NCI-H2227 treated with DMSO at 0.1 percent for 48 hours (cell line): Measurements from ENCODE around the gene BRAT1.
"Not testable (repeated sequence)": the region's sequence is repeated elsewhere in the genome, so short reads cannot be mapped to it uniquely, and the experiment has no call there.

Source experiments
- DNase-seq: peaks from one replicate; lab custom pipeline; 2025; lab: John Stamatoyannopoulos, UW

Gene BRAT1

DNA sequence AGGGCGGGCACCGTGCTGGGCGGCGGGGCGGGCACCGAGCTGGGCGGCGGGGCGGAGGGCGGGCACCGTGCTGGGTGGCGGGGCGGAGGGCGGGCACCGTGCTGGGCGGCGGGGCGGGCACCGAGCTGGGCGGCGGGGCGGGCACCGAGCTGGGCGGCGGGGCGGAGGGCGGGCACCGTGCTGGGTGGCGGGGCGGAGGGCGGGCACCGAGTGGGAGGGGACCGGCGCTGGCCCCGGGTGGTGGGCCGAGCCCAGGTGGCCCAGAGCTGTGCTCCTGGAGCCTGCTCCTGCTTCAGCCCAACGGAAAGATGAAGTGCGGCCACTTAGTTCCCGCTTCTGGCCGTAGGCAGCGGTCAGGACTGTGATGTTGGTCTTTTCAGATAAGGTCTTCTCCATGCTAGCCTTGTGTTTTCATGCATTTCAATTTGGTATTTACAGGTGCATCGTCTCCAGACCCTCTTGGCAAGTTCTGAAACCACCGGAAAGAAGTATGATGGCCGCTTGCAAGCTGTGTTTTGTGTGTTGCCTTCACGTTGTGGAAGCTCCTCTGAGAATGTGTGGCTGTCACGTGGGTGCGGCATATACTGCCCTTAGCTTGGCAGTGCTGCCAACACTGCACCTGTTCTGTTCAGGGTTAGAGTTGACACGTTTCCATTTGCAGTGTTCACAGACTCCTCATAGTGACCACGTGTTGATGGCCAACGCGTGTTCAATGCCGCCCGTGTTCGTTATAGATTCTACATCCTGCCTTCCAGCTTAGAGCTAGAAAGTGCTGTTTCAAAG, 28.7 kb upstream of the BRAT1 start:
- no peak for DNase-seq

DNA sequence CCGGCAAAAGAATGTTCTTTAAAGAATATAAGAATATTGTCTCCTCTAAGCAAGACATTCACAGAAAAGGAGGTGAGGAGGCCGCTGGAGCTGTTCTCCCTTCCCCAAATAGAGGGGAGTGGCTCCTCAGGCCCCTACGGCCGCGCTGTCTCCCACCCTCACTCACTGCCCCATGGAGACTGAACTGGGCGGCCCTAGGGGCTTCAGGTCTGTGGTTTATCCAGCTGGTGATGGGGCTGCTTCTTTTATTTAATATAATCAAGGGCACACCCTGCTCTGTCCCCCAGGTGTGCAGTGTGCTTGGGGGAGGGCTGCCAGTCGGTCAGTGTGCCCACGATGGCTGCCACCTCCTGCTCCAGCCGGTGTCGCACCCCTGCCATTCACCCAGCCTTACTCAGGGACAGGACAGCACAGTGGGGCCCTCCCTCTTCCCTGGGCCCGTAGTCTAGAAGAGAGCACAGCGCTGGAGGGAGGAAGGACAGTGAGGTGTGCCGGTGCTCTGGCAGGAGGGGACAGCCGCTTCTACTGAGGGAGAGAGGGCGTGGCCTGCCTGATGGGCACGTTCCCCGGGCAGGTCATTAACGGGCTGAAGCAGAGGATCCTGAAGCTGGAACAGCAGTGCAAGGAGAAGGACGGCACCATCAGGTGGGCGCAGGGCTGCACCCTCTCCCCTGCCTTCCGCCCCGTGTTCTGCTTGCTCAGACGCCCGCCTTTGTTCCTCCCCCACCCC, 26.8 kb upstream of the BRAT1 start:
- no peak for DNase-seq

DNA sequence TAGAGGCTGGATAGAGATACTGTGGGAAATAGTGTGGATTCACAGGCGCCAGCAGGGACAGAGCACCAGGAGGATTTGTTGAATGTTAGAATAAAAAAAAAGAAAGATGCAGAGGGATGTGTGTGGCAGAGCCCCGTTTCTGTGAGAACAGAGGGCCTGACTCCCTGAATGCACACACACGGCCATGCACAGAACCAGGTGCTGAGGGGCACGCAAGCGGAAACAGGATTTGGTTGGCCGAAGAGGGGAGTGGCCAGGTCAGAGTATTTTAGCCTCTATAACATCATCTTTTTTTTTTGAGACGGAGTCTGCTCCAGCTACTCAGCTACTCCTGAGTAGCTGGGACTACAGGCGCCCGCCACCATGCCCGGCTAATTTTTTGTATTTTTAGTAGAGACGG, 25.3 kb upstream of the BRAT1 start:
- no peak for DNase-seq

DNA sequence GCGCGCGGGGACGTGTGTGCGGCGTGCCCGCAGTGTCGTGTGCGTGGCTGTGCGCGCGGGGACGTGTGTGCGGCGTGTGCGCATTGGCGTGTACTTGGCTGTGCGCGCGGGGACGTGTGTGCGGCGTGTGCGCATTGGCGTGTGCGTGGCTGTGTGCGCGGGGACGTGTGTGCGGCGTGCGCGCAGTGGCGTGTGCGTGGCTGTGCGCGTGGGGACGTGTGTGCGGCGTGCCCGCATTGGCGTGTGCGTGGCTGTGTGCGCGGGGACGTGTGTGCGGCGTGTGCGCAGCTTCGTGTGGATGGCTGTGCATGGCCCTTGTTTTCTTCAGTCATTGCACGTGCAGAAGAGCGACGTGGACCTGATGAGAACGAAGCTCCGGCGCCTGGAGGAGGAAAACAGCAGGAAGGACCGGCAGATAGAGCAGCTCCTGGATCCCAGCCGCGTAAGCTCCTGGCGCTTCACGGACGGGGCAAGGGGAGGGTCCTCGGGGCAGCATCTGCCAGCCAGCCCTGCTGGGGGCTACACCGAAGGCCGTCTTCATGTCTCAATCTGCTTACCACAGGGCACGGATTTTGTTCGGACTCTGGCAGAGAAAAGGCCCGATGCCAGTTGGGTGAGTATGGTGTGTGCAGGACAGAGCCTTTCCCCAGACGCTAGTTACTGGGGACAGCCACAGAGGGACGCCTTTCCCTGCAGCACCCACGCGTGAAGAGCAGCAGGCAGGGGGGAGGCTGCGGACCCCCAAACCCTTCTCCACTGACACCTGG, 22.8 kb upstream of the BRAT1 start:
- no peak for DNase-seq

DNA sequence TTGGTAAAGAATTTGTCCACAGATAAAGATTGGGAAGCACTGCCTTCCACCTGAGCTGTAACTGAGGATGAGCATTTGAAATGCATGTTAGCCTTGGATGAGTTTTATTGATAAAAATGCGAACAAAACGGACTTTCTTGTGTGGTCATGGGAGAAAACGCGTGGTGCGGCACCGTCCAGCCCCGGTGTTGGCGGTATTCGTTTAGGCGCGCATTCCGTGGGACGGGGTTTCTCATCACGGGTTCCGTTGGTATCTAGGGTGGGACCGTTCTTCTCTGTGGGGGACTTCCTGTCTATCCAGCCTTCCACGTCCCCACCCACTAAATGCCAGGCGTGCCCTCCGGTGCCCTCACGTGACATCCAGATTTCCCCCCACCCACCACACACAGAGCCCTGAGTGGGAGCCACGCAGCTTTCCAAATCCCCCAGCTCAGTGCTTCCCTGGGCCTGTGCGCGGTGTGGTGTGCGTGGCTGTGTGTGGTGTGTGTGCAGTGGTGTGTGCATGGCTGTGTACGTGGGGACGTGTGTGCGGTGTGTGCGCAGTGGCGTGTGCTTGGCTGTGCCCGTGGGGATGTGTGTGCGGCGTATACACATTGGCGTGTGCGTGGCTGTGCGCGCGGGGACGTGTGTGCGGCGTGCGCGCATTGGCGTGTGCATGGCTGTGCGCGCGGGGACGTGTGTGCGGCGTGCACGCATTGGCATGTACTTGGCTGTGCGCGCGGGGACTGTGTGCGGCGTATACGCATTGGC, 21.6 kb upstream of the BRAT1 start:
- no peak for DNase-seq

DNA sequence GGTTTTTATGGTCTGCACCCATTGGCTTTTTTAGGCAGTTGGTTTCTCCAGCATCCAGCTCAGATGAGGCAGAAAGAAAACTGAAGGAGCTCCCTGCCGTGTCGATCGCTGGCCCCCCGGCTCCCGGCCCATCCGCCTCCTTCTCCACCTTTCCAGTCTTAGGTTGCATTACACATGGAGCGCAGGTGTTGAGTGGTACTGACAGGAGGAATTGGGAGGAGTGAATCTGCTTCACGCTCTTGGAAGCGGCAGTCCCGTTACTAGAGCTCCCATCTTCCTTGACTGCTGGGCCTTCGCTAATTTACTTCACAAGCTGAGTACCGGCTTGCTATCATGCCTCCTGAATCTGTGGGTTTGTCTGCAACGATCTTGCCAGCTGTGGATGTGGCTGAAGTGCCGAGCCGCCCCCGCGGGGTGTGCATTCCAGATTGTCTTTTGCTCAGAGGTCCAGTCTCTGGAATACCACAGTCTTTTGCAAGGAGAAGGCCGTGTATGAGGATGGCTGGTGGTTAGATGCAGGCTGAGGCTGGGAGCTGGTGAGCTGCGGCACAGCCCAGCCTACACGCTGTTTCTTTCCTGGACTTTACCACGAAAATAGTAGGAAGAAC, 20.5 kb upstream of the BRAT1 start:
- DNase-seq = no peak

DNA sequence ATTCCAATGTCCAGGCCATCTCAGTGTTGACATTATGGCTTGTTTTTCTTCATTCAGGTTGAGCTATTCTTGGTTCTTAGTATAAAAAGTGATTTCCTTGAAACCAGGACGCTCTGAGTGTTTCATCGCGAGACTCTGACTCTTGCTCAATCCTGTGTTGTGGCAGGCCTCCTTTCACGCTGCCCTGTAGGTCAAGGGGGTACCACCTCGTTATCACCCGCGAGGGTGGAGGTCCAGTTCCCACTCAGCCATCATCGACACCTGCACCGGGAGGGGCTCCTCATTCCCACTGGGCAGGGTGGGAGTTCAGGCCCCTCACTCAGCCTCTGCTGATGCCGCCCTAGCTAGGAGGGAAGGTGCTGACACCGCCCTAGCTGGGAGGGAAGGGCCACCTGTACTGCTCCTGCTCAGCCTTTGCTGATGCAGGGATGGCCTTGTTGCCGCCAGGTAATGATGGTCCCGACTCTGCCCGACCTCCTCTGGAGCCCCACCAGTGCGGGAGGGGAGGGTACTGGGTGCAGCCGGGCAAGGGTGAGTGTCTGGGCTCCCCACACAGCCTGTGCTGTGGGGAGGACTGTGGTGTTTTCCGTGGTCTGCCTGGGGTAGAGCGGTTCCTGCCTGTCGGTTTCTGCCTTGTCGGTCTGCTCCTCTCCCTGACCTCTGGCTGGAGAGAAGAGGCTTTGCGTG, 19.9 kb upstream of the BRAT1 start:
- DNase-seq = no peak

DNA sequence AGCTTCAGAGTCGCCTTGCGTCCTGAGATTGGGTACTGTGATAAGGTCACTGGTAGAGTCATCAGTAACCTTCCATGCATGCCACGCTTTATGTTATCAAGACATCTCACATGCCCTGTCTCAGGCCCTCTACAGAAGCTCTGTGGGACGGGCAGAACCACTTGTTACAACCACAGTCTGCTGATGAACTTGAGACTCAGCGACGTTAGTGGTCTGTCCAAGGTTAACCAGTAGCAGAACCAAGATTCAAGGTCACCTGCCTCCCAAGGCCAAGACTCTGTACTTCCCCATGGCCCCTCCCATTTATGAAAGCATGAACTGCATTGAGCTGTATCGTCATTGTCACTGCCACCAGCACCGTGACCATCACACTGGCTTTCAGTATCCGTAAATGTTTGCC, 18.4 kb upstream of the BRAT1 start:
- DNase-seq = no peak

DNA sequence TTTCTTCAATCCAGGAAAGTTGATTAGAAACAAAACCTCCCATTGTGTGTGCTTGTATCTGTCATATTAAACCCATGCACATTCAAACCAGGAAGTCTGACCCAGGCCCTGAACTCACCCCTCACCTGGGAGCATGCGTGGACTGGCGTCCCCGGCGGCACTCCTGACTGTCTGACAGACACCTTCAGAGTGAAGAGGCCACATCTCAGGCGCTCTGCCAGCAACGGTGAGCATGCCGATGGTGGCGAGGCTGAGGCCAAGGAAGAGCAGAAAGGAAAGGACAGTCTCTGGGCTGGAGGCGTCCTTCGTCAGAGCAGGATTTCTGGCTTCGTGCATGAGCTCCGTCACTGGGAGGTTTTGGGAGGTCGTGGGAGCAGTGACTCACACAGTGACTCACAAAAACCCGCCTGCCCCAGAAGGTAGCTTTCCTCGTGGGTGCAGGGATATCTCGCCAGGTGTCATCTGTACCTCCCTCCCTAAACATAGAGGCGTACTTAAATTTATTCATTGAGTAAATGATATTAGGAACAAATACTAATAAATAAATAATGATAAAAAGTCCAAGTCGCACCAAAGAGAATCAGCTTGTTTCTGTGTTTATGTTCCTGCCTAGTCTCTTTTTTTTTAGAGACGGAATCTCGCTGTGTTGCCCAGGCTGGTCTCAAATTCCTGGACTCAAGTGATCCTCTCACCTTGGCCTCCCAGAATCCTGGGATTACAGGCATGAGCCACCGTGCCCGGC, 16.9 kb upstream of the BRAT1 start:
- no peak for DNase-seq

DNA sequence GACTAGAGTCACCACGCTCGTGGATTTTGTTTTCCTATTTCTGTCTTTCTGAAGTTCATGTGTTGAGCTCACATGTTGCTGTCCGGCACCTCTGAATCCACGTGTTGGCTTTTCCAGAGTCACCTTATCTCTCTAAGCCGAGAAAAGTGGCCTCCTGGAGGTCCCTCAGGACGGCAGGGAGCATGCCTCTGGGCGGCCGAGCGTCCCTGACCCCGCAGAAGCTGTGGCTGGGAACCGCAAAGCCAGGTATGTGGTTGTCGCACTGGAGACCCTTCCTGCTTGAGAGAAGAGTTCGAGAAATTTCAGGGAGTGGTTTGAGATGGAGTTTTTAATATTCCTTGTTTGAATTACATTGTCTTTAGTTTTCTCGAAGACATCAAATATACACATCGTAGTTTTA, 16.1 kb upstream of the BRAT1 start:
- no peak for DNase-seq

DNA sequence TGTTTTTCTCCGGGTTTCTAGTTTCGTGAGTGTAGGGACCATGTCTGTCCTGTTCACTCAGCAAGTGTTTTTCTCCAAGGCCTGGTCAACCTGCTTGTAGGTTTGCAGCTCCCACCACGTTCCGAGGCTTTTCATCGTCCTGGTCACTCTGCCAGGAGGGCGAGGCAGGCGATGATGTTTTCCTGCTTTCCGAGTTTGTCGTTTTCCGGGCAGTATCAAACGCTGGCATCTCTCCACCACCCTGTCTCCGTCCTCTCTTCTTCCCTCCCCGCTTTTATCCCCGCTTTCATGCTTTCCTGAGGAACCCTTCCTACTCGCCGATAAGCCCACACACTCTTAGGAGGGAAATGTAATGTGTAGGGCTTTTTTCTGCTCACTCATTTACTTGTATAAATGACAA, 14.7 kb upstream of the BRAT1 start:
- no peak for DNase-seq

DNA sequence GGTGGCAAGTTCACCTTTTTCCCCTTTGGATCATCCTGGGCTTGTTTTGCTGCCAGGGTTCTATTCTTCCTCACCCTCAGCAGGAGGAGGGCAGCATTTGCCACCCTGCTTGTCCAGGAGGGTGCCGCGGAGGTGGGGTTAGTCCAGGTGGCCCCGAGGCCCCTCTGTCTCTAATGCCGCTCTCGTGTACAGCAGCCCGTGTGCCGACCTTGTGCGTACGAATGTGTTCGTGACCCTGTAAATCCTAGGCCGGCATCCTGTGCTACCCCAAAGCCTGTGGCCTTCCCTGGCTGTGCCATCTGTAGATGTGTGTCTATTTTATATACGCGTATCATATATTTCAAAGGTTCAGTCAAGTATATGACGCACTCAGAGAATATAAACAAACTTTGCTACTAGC, 14.1 kb upstream of the BRAT1 start:
- no peak for DNase-seq

DNA sequence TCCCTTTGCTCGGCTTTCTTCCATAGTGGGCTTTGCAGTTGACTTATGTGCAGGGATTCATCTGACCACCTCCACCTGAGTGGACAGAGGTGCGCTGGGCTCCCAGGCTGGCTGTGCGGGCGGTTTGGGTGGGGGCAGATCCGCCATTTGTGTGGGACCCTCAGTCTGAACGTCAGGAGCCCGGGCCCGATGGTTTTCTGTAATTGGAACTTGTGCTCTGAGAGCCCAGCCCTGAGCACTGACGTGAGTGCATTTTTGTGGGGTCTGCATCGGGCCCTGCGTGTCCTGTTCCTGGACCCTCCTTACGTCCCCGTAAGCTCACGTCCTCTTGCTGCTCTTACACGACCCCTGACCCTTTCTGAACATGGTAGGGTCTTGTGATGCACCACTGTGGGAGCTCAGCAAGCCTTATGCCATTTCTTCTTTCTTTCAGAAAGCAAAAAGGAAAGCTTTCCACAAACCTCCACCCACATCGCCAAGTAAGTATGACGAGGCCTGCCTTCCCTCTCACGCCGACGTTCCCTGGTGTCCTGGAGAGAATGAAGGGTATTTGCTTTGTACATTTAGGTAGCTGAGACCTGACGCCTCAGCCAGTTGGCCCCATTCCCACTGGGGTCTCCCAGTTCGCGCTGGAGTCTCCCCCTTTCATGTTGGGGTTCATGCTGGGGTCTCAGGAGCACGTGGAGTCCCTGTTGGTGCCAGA, 13.3 kb upstream of the BRAT1 start:
- no peak for DNase-seq

DNA sequence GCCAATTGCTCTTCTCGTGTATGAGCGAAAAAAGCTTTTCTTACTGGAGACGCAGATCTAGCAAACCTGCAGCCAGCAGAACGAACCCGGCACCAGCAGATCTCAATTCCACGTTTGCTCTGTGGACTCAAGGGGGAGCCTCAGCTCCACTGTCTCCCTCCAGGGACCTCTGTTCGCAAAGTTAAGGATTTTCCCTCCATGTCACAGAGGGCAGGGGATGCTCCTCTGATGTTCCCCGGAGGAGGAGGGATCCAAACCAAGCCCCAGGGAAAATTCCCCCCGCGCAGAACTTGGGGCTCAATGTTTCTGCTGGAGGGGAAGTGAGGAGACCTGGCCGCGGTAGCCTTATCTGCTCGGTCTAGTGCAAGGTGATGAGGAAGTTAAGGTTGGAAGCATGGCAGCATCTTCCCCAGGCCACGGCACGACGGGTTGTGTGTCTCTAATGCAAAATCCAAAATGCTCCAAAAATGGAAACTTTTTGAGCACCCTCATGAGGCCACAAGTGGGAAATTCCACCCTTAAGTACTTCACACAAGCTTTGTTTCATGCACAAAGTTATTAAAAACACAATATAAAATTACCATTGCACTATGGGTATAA, 12.5 kb upstream of the BRAT1 start:
- no peak for DNase-seq

DNA sequence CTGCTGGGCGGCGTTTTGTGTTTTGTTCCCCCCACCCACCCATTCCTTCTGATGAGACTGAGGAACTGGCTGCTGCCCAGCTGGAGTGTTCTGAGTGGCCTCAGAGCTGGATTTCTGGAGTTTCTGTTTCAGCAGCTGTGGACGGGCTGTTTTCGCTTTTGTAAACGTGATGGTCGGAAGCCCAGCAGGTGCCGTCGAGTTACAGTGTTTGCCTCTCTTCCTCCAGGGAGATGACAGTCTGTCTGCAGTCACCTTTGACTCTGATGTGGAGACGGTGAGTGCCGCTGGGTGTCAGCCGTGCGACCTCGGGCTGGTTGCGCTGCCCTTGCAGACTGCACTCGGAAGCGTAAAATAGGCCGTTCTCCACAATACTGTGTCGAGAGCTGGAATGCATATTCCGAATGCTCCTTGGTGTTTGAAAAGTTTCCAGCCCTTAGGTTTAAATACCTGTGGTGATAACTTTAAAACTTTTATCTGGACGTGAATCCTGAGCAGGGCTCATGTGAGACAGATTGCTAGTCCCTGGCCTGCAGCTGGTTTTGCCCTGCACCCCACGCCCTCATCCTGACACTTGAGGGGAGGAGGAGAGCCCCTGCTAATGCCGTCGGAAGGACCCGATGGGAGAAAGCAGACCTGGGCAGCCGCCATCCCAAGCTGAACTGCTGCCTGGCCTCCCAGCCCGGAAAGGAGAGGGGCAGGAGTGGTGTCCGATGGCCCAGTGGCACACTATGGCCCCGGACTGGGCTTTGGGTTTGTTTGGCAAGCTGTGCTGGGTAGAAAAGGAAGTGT, 11.8 kb upstream of the BRAT1 start:
- DNase-seq = no peak

DNA sequence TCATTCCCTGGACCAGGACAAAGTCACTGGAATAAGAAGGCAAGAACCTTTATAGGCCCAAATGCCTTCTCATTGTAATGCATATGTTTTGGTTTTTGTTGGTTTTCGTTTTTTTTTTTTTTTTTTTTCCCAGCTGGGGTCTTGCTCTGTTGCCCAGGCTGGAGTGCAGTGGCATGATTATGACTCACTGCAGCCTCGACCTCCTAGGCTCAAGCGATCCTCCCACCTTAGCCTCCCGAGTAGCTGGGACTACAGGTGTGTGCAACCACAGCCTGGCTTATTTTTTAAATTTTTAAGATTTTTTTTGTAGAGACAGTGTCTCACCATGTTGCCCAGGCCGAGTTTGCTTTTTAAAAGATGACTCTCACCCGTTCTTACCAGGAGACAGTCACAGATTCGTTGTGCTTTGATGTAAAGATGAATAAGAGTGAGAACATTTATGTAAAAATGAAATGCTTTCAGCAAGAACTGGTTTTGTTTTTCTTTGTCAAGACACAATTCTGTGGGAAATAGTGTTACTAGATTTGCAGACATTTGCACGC, 11.1 kb upstream of the BRAT1 start:
- DNase-seq = no peak

DNA sequence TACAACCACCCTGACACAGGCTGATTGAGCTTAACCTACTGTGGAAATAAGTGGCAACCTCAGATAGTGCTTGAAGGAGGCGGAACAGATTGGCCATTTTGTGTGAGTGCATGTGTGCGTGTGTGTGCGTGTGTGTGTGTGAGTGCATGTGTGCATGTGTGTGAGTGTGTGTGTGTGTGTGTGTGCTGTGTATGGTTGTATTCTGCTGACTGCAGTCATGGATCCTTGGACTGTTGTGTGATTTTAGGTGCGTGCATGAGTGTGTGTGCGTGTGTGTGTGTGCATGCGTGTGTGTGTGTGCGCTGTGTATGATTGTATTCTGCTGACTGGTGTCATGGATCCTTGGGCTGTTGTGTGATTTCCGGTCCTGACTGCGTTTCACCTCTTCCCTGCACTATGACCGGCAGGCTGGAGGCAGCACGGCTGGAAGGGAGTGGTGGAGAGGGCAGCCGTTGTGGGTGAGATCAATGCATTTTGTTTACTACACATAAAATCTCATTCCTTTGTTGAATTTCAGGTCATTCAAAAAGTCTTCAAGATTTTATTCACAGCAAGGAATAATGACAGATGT, 9.7 kb upstream of the BRAT1 start:
- peak; percentile 50 for DNase-seq

DNA sequence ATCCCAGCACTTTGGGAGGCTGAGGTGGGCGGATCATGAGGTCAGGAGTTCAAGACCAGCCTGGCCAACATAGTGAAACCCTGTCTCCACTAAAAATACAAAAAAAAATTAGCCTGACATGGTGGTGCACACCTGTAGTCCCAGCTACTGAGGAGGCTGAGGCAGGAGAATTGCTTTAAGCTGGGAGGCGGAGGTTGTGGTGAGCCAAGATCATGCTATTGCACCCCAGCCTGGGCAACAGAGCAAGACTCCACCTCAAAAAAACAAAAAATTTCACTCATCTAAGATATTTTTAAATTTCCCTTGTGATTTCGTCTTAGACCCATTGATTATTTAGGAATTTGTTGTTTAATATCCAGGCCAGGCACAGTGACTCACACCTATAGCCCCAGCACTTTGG, 8.6 kb upstream of the BRAT1 start:
- DNase-seq = not testable (repeated sequence)
